Measurements from ENCODE around the gene BTBD16.

GRCh38 chr10:122374237-122374858 lies 103.3 kb downstream of the BTBD16 start, which contains the start of gene PLEKHA1:
- peak in 3 of 4 donors; percentile 81 to 95 (median 93) for TF ChIP-seq POLR2A (IDR thresholded peaks at IDR 0.05)
- TF ChIP-seq CTCF (IDR thresholded peaks at IDR 0.05), result peak in 2 of 6 experiments; percentile 18 to 34
